Measurements from ENCODE around the gene SLC44A2.

Gene SLC44A2

GRCh38 chr19:10617409-10618121, 7.8 kb upstream of the SLC44A2 start:
- DNase-seq: peak; percentile 27

DNA sequence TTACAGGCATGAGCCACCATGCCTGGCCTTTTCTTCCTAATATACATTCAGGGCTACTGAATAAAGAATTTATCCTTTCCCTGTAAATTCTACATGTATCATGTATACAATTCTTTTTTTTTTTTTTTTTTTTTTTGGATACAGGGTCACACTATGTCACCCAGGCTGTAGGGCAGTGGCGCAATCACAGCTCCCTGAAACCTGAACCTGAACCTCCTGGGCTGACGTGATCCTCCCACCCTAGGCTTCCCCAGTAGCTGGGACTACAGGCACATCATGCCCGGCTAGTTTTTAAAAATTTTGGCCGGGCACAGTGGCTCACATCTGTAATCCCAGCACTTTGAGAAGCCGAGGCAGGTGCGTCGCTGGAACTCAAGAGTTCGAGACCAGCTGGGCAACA, 6.5 kb upstream of the SLC44A2 start:
- DNase-seq: no peak

GRCh38 chr19:10620786-10621185, 4.6 kb upstream of the SLC44A2 start:
- DNase-seq: no peak

GRCh38 chr19:10621966-10622365, 3.4 kb upstream of the SLC44A2 start:
- DNase-seq: no peak

DNA sequence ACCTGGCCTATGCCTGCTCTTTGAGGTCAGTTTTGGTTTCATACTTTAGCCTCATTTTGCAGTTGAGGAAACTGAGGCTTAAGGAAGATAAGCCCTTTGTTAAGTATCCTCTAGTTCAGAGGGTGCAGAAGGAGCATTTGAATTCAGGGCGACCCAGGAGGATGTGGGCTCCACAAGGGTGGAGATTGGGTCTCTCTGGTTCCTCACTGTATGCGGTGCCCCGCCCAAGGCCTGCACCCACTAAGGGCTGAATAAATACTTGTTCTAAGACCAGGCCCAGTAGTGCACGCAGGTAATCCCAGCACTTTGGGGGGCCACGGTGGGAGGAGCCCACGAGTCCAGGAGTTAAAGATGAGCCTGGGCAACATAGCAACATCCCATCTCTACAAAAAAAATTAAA, 768 bp upstream of the SLC44A2 start:
- no peak for DNase-seq

- no peak for DNase-seq
These were observed 397 bp downstream of the SLC44A2 start for GRCh38 chr19:10625762-10626138.

DNA sequence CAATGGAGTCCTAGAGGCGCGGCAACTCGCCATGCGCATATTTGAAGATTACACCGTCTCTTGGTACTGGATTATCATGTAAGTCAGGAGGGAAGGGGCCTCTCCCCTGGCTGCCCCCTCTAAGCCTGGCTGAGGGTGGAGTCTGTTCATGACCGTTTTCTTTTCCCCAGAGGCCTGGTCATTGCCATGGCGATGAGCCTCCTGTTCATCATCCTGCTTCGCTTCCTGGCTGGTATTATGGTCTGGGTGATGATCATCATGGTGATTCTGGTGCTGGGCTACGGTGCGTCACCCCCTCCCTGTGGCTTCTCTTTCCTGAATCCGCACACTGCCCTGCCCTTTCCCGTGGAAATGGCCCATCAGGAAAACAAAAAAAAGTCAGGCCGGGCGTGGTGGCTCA, 6.5 kb downstream of the SLC44A2 start:
- no peak for DNase-seq

GRCh38 chr19:10634430-10634829, 9.1 kb downstream of the SLC44A2 start:
- no peak for DNase-seq

GRCh38 chr19:10634963-10635362, 9.6 kb downstream of the SLC44A2 start:
- no peak for DNase-seq

DNA sequence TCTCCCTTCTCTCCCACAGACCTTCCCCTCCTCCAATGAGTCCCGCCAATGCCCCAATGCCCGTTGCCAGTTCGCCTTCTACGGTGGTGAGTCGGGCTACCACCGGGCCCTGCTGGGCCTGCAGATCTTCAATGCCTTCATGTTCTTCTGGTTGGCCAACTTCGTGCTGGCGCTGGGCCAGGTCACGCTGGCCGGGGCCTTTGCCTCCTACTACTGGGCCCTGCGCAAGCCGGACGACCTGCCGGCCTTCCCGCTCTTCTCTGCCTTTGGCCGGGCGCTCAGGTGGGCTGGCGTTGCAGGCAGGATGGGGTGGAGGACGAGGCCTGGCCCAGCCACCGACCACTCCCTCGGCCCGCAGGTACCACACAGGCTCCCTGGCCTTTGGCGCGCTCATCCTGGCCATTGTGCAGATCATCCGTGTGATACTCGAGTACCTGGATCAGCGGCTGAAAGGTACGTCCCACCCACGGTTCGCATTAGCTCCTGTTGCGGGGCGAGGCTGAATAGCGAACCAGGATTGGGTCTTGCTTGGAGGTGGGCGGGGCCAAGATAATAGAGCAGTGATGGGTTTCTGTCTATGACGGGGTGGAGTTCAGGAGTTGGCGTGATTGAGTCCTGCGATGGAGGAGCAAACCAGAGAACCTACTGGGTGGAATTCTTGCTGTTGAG, 11.1 kb downstream of the SLC44A2 start:
- no peak for DNase-seq

DNA sequence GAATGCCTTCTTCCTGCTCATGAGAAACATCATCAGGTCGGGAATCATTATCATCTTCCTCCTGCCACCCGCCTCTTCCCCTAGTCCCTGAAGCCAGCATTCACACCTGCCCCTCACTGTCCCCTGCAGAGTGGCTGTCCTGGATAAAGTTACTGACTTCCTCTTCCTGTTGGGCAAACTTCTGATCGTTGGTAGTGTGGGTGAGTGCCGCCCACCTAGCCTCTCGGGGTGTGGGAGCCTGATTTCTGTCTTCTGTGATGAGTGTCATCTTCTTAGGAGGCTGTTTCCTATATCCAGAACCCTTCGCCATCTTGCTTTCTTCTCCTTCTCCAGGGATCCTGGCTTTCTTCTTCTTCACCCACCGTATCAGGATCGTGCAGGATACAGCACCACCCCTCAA, 12.5 kb downstream of the SLC44A2 start:
- no peak for DNase-seq

DNA sequence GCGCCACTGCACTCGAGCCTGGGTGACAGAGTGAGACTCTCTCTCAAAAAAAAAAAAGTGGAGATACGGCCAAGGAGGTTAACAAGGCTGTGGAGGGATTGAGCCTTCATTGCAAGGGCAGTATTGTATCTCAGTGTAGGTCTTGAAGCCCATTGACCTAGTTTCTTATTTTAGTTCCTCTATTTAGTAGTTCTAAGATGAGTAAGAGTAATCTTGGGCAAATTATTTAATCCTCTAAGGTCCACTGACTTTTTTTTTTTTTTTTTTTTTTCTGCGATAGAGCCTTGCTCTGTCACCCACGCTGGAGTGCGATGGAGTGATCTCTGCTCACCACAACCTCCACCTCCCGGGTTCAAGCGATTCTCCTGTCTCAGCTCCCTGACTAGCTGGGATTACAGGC, 14.5 kb downstream of the SLC44A2 start:
- DNase-seq: no peak

DNA sequence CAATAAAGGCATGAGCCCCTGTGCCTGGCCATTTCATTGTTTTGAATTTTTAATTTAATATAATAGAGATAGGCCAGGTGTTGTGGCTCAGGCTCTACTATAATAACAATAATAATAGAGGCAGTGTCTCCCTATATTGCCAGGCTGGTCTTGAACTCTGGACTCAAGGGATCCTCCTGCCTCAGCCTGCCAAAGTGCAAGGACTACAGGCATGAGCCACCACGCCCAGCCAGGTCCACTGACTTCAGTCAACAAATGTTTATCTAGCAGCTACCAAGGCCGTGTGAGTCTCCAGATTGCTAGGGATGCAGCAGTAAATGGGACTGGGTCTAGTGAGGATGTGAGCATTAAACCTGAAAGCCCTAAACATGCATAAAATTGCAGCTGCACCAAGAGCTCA, 15.0 kb downstream of the SLC44A2 start:
- DNase-seq: no peak

GRCh38 chr19:10641248-10641647, 15.9 kb downstream of the SLC44A2 start:
- no peak for DNase-seq

DNA sequence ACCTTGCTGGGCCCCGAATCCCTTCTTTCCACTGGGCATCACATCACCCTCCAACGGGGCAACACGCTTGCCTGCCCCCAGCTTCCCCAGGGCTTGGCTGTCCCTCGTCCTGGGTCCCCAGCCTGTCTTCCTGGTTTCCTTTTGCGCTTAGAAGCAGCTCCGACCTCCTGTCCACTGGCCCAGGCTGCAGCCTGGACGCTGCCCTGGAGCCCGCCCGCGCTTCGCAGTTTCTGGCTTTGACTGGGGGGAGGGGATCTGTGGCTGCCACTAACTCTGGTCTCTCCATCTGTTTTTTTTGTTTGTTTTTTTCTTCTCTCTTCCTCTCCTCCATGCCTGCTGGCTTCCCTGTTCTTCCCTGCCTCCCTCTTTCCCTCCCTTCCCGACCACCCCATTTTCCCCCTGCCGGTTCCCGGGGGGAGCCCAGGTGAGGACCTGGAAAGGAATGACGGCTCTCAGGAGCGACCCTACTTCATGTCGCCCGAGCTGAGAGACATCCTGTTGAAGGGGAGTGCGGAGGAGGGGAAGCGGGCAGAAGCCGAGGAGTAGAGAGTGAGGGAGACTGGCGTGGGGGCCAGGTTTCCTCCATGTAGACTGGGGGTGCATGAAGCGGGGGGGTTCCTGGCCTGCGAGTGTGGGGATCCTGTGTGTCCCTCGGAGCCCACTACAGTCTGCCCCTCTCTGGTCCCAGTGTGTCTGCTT, 17.3 kb downstream of the SLC44A2 start:
- no peak for DNase-seq

GRCh38 chr19:10643172-10643967, 18.0 kb downstream of the SLC44A2 start:
- DNase-seq: peak; percentile 21

DNA sequence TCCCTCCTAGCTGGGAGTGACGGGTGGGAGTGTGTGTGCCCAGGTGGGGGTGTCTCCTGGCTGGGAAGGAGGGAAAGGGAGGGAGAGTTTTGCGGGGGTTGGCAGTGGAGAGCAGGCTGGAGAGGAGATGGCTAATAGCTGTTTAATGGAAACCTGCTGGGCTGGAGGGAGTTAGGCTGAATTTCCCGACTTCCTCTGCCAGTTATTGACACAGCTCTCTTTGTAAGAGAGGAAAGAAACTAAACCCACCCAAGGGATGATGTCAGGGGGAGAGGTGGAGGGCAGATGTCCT, 18.6 kb downstream of the SLC44A2 start:
- peak; percentile 79 for DNase-seq

- peak; percentile 91 for DNase-seq
These were observed 19.1 kb downstream of the SLC44A2 start for GRCh38 chr19:10644260-10645007.

DNA sequence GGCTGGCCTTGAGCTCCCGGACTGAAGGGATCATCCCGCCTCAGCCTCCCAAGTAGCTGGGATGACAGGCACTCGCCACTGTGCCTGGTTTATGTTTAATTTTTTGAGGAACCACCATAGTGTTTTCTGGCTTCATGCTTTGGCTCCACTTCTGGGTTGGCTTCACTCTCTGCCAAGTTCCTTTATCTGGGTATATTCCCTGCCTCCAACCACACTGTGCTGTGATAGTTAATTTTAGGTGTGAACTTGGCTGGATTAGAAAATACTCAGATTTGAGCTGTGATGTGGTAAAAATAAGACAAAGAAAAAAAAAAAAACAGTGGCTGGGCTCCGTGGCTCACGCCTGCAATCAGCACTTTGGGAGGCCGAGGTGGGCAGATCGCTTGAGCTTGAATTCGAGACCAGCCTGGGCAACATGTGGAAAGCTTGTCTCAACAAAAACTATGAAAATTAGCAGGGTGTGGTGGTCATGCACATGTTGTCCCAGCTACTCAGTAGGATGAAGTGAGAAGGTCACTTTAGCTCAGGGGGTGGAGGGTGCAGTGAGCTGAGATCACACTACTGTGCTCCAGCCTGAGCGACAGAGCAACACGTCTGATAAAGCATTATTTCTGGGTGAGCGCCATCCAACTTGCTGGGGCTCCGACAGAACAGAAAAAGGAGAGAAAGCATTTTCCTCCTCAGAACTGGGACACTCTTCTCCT, 21.3 kb downstream of the SLC44A2 start:
- no peak for DNase-seq

- DNase-seq: no peak
These were observed 23.0 kb downstream of the SLC44A2 start for GRCh38 chr19:10648360-10648759.

DNA sequence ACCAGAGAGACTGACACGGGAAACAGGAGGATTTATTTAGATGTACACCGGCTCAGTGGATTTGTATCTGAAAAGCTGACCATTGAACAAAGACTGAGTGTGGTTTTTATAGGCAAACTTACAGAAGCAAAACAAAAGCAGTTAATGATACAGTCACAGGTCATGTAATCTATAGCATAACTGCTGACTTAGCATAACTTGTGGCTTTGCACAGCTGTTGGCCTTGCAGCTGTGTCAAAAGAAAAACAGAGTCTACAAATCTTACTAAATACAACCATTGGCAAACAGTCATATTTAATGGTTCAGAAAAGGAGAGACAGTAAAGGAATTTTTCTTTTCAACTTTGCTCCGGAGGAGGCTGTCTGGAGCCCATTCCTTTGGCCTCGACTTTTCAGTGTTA, 26.5 kb downstream of the SLC44A2 start:
- DNase-seq: no peak

DNA sequence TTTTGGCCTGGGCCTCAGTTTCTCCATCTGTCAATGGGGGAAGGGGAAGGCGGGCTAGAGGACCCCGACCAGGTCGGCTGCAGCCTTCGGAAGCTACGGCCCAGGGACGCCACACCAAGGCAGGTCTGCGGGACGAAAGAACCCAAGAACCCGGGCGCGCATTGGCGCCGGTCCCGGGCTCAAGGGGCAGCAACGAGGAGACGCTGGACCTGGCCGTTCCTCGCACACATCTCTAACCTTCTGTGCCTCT, 28.1 kb downstream of the SLC44A2 start:
- DNase-seq: no peak

Data from eye (tissue), 1 donor.